Measurements from ENCODE around the gene STAG2.

GRCh38 chrX:123943074-123943473 is 18.4 kb upstream of the STAG2 start:
- TF ChIP-seq CTCF (IDR thresholded peaks at IDR 0.05) (no peak), POLR2A (IDR thresholded peaks at IDR 0.05) (no peak), POLR2AphosphoS5 (IDR thresholded peaks at IDR 0.05) (no peak)
